HS-5 (cell line): Measurements from ENCODE around the gene KRT82.
"Not testable (repeated sequence)": the region's sequence is repeated elsewhere in the genome, so short reads cannot be mapped to it uniquely, and the experiment has no call there.

Experiments
- DNase-seq: peaks from one replicate; pipeline ENCODE4 v3.0.0-alpha.2; 2012; ENCODE audit warnings: low read depth

KRT82 gene

GRCh38 chr12:52360106-52360662 lies 46.0 kb downstream of the KRT82 start:
- DNase-seq = no peak

- DNase-seq = no peak
These were observed 46.5 kb downstream of the KRT82 start for GRCh38 chr12:52359621-52360061.

- DNase-seq = no peak
These were observed 47.4 kb downstream of the KRT82 start for GRCh38 chr12:52358575-52359350.

- DNase-seq = no peak
These were observed 49.2 kb downstream of the KRT82 start for GRCh38 chr12:52356762-52357580.

GRCh38 chr12:52356031-52356761 lies 49.9 kb downstream of the KRT82 start:
- no peak for DNase-seq

GRCh38 chr12:52355176-52355575 lies 51.0 kb downstream of the KRT82 start:
- DNase-seq = no peak

- DNase-seq = no peak
These were observed 51.9 kb downstream of the KRT82 start for GRCh38 chr12:52354200-52354599.

GRCh38 chr12:52353766-52354165 lies 52.4 kb downstream of the KRT82 start:
- DNase-seq = no peak

GRCh38 chr12:52352951-52353350 lies 53.2 kb downstream of the KRT82 start:
- DNase-seq = no peak

GRCh38 chr12:52351196-52352059 lies 54.7 kb downstream of the KRT82 start:
- DNase-seq = no peak

- DNase-seq = no peak
These were observed 55.3 kb downstream of the KRT82 start for GRCh38 chr12:52350786-52351185.

GRCh38 chr12:52350021-52350620 lies 56.0 kb downstream of the KRT82 start:
- DNase-seq = no peak

GRCh38 chr12:52349196-52349595 lies 56.9 kb downstream of the KRT82 start:
- no peak for DNase-seq

GRCh38 chr12:52347551-52348510 lies 58.3 kb downstream of the KRT82 start:
- no peak for DNase-seq

GRCh38 chr12:52347016-52347415 lies 59.1 kb downstream of the KRT82 start:
- no peak for DNase-seq

GRCh38 chr12:52346593-52346992 lies 59.5 kb downstream of the KRT82 start:
- no peak for DNase-seq

GRCh38 chr12:52345041-52345440 lies 61.1 kb downstream of the KRT82 start:
- not testable (repeated sequence) for DNase-seq

GRCh38 chr12:52344111-52344510 lies 62.0 kb downstream of the KRT82 start:
- no peak for DNase-seq
